Nephron progenitor cell (in vitro differentiated cells): ENCODE data around the gene HSH2D.
"Not testable (repeated sequence)": the region's sequence is repeated elsewhere in the genome, so short reads cannot be mapped to it uniquely, and the experiment has no call there.

Experiments
- DNase-seq: peaks from one replicate; pipeline ENCODE4 v3.0.0; 2021
- H3K27ac Mint-ChIP-seq: 2 replicates; pipeline ENCODE4 v1.8.0; 2021; ENCODE audit warnings: mild to moderate bottlenecking, moderate library complexity, mixed read lengths
- H3K27me3 Mint-ChIP-seq: 2 replicates; pipeline ENCODE4 v1.8.0; 2021; ENCODE audit warnings: mild to moderate bottlenecking, low read depth, mixed read lengths; ENCODE audit not compliant: poor library complexity
- H3K36me3 Mint-ChIP-seq: 2 replicates; pipeline ENCODE4 v1.8.0; 2021; ENCODE audit warnings: low read depth, mixed read lengths
- H3K4me1 Mint-ChIP-seq: 2 replicates; pipeline ENCODE4 v1.8.0; 2021; ENCODE audit warnings: mixed read lengths
- H3K4me3 Mint-ChIP-seq: 2 replicates; pipeline ENCODE4 v1.8.0; 2021; ENCODE audit warnings: mild to moderate bottlenecking, moderate library complexity, mixed read lengths
- H3K9me3 Mint-ChIP-seq: 2 replicates; pipeline ENCODE4 v1.8.0; 2021; ENCODE audit warnings: mild to moderate bottlenecking, moderate library complexity, mixed read lengths
- CTCF ChIP-seq: fragments of 200-600 bp; sonication (generic); IDR thresholded peaks from 2 replicates; pipeline ENCODE4 v1.5.0; 2021; ENCODE audit warnings: antibody characterized with exemption

Gene HSH2D

GRCh38 chr19:16117594-16118033 is 25.9 kb upstream of the HSH2D start:
- Mint-ChIP-seq H3K4me3 (no peak overlapping the region), H3K27ac (peak overlapping the region; percentile 59), H3K9me3 (no peaks in the 10 kb centered on the region), H3K36me3 (peaks cover 29% of the 10 kb centered on the region), H3K4me1 (peaks cover 15% of the 10 kb centered on the region), H3K27me3 (no peaks in the 10 kb centered on the region)
- DNase-seq = no peak
- TF ChIP-seq CTCF = no peak

- Mint-ChIP-seq H3K9me3 (no peaks in the 10 kb centered on the region), H3K27ac (no peak overlapping the region), H3K4me1 (peaks cover 11% of the 10 kb centered on the region), H3K4me3 (no peak overlapping the region), H3K27me3 (no peaks in the 10 kb centered on the region), H3K36me3 (peaks cover 29% of the 10 kb centered on the region)
- TF ChIP-seq CTCF = no peak
- no peak for DNase-seq
These were observed 24.9 kb upstream of the HSH2D start for GRCh38 chr19:16118489-16119033.

- peaks cover 29% of the 10 kb centered on the region for H3K36me3 Mint-ChIP-seq
- H3K27ac Mint-ChIP-seq, H3K4me1 Mint-ChIP-seq, H3K9me3 Mint-ChIP-seq, H3K27me3 Mint-ChIP-seq, DNase-seq, H3K4me3 Mint-ChIP-seq: not testable (repeated sequence)
These were observed 24.2 kb upstream of the HSH2D start for GRCh38 chr19:16119075-16119857.

- H3K9me3 Mint-ChIP-seq = no peaks in the 10 kb centered on the region
- peaks cover 29% of the 10 kb centered on the region for H3K36me3 Mint-ChIP-seq
- H3K27me3 Mint-ChIP-seq = no peaks in the 10 kb centered on the region
- DNase-seq = no peak
- no peak overlapping the region for H3K27ac Mint-ChIP-seq
- no peak overlapping the region for H3K4me3 Mint-ChIP-seq
- H3K4me1 Mint-ChIP-seq = no peaks in the 10 kb centered on the region
- TF ChIP-seq CTCF = no peak
These were observed 22.3 kb upstream of the HSH2D start for GRCh38 chr19:16121141-16121540.

GRCh38 chr19:16121967-16122366 is 21.5 kb upstream of the HSH2D start:
- no peak for DNase-seq
- Mint-ChIP-seq H3K4me1 (no peaks in the 10 kb centered on the region), H3K27ac (no peak overlapping the region), H3K9me3 (no peaks in the 10 kb centered on the region), H3K27me3 (no peaks in the 10 kb centered on the region), H3K4me3 (no peak overlapping the region), H3K36me3 (peaks cover 29% of the 10 kb centered on the region)
- TF ChIP-seq CTCF = no peak

- Mint-ChIP-seq H3K4me1 (no peaks in the 10 kb centered on the region), H3K27me3 (peaks cover 3% of the 10 kb centered on the region), H3K9me3 (no peaks in the 10 kb centered on the region), H3K4me3 (no peak overlapping the region), H3K27ac (peak overlapping the region; percentile 66), H3K36me3 (peaks cover 25% of the 10 kb centered on the region)
- DNase-seq = no peak
- no peak for TF ChIP-seq CTCF
These were observed 18.5 kb upstream of the HSH2D start for GRCh38 chr19:16124953-16125352.
